ENCODE measurements around the gene POLR1A. TPM values are rescaled to one million over a fixed set of nuclear protein-coding genes. Genes with fewer than 3 reads are reported as not detected.

Gene POLR1A
- total and polyA plus RNA-seq, 2 experiments from 2014 or later: 6.3 to 19.0 TPM

DNA sequence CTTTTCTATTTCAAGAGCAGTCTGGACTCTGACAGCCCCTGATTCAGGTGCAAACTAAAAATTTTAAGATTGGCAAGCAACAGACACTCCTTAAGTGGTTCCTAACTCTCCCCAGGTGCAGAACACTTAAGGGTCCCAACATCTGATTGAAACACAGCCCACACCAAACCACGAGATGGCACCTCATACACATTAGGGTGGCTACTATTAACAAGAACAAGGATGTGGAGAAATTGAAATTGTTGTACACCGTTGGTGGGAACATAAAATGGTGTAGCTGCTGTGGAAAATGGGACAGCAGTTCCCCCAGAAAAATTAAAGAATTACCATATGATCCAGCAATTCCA is 82.3 kb downstream of the POLR1A start:
- TF ChIP-seq, protein P1, sequence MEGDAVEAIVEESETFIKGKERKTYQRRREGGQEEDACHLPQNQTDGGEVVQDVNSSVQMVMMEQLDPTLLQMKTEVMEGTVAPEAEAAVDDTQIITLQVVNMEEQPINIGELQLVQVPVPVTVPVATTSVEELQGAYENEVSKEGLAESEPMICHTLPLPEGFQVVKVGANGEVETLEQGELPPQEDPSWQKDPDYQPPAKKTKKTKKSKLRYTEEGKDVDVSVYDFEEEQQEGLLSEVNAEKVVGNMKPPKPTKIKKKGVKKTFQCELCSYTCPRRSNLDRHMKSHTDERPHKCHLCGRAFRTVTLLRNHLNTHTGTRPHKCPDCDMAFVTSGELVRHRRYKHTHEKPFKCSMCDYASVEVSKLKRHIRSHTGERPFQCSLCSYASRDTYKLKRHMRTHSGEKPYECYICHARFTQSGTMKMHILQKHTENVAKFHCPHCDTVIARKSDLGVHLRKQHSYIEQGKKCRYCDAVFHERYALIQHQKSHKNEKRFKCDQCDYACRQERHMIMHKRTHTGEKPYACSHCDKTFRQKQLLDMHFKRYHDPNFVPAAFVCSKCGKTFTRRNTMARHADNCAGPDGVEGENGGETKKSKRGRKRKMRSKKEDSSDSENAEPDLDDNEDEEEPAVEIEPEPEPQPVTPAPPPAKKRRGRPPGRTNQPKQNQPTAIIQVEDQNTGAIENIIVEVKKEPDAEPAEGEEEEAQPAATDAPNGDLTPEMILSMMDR (IDR thresholded peaks at IDR 0.05; ENCODE audit: poor library complexity): no peak
- no peak for TF ChIP-seq EZH2phosphoT487 (IDR thresholded peaks at IDR 0.05; ENCODE audit: low read depth, severe bottlenecking, unreplicated experiment)
- TF ChIP-seq EZH2 (IDR thresholded peaks at IDR 0.05; ENCODE audit: borderline replicate concordance): no peak
- 96% methylated on average over 2 of the region's 2 CpGs for WGBS (ENCODE audit: low lambda C conversion rate, missing lambda C conversion rate)
- Histone ChIP-seq H3K9me2 (replicated peaks; ENCODE audit: insufficient read depth) (no peaks in the 10 kb centered on the region), H3K4me3 (no peak overlapping the region), H4K20me1 (ENCODE audit: insufficient read depth, poor library complexity, severe bottlenecking) (no peaks in the 10 kb centered on the region), H3K4me2 (no peak overlapping the region), H3K27me3 (no peaks in the 10 kb centered on the region), H3K79me2 (no peaks in the 10 kb centered on the region), H3K4me1 (ENCODE audit: insufficient read depth) (no peaks in the 10 kb centered on the region), H3K27ac (no peak overlapping the region), H3K36me3 (replicated peaks; ENCODE audit: insufficient read depth, low read depth) (no peaks in the 10 kb centered on the region), H2AFZ (no peak overlapping the region), H3K9me3 (ENCODE audit: low read depth) (no peaks in the 10 kb centered on the region)
- DNase-seq (ENCODE audit: low spot score): no peak

DNA sequence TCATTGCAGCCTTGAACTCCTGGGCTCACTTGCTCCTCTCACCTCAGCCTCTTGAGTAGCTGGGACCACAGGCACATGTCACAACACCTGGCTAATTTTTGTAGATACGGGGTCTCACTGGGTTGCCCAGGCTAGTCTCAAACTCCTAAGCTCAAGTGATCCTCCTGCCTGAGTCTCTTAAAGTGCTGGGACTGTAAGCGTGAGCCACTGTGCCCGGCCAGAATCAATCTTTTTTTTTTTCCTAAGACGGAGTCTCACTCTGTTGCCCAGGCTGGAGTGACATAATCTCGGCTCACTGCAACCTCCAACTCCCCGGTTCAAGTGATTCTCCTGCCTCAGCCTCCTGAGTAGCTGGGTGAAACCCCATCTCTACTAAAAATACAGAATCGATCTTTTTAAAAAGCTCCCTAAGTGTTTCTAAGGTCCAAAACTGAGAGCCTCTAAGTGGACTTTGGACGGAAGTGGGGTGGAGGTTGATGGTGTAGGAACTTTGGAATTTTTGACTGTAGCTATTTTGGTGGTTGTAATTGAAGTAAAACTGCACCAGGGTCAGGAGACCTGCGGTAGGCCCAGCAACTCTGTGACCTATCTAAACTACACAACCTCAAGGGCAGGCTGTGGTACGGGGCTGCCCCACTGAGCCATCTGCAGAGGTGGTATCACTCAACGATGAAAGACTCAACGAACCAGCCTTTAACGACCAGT is 82.9 kb downstream of the POLR1A start:
- no peak for TF ChIP-seq EZH2phosphoT487 (IDR thresholded peaks at IDR 0.05; ENCODE audit: low read depth, severe bottlenecking, unreplicated experiment)
- no peak for TF ChIP-seq EZH2 (IDR thresholded peaks at IDR 0.05; ENCODE audit: borderline replicate concordance)
- TF ChIP-seq, protein P1 (IDR thresholded peaks at IDR 0.05; ENCODE audit: poor library complexity): no peak
- Histone ChIP-seq H3K36me3 (replicated peaks; ENCODE audit: insufficient read depth, low read depth) (no peaks in the 10 kb centered on the region), H3K9me2 (replicated peaks; ENCODE audit: insufficient read depth) (no peaks in the 10 kb centered on the region), H3K79me2 (no peaks in the 10 kb centered on the region), H2AFZ (no peak overlapping the region), H3K4me3 (no peak overlapping the region), H3K4me1 (ENCODE audit: insufficient read depth) (no peaks in the 10 kb centered on the region), H4K20me1 (ENCODE audit: insufficient read depth, poor library complexity, severe bottlenecking) (no peaks in the 10 kb centered on the region), H3K9me3 (ENCODE audit: low read depth) (no peaks in the 10 kb centered on the region), H3K27ac (no peak overlapping the region), H3K4me2 (no peak overlapping the region), H3K27me3 (no peaks in the 10 kb centered on the region)
- no peak for DNase-seq (ENCODE audit: low spot score)
- WGBS (ENCODE audit: low lambda C conversion rate, missing lambda C conversion rate): 88% methylated on average over 13 of the region's 13 CpGs

DNA sequence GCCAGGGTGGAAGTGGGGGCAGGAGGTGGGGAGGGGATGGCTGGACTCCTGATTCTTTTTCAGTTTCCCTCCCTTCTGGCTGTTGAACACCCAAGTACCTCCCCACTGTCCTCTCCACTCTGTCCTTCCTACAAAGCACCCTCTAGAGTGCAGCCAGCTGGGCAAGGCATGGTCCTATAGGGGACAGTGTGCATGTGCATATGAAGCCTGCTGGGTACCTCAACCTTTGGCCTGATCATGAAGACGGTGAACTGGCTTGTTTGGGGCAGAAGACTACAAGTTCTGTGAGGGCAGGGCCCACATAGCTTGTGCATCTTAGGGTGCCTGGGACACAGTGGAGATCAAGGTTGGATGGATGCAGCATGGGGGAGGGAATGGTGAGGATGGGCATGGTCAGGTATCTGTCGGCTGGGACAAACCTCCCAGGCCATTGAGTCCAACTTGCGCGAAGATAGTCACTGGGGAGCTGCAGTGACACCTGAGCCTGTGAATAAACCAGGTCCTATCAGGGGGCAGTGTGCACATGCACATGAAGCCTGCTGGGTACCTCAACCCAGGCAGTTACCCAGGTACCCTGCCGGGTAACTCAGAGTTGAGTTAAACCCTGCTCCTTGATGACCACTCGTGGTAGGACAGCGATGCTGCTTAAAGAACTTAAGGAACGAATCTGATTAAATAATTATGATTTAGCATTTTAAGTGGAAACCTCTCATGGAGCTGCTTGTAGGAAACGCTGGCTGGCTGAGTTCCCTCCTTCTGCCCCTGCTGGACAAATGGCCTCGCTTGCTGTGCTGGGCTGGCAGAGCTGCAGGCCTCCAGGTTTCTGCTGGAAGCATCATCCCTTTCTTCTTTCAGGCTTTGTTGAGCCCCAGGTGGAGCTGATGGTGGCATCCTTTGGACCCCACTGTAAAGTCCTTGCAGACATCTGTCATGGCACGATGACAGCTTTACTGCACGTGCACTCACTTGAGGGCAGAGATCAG is 84.0 kb downstream of the POLR1A start:
- Histone ChIP-seq H3K4me1 (ENCODE audit: insufficient read depth) (no peaks in the 10 kb centered on the region), H3K27ac (no peak overlapping the region), H3K27me3 (no peaks in the 10 kb centered on the region), H3K9me2 (replicated peaks; ENCODE audit: insufficient read depth) (no peaks in the 10 kb centered on the region), H3K4me3 (no peak overlapping the region), H2AFZ (no peak overlapping the region), H3K36me3 (replicated peaks; ENCODE audit: insufficient read depth, low read depth) (no peaks in the 10 kb centered on the region), H4K20me1 (ENCODE audit: insufficient read depth, poor library complexity, severe bottlenecking) (no peaks in the 10 kb centered on the region), H3K9me3 (ENCODE audit: low read depth) (no peaks in the 10 kb centered on the region), H3K4me2 (no peak overlapping the region), H3K79me2 (no peaks in the 10 kb centered on the region)
- 95% methylated on average over 12 of the region's 12 CpGs for WGBS (ENCODE audit: low lambda C conversion rate, missing lambda C conversion rate)
- no peak for TF ChIP-seq EZH2 (IDR thresholded peaks at IDR 0.05; ENCODE audit: borderline replicate concordance)
- TF ChIP-seq, protein P1 (IDR thresholded peaks at IDR 0.05; ENCODE audit: poor library complexity): no peak
- no peak for TF ChIP-seq EZH2phosphoT487 (IDR thresholded peaks at IDR 0.05; ENCODE audit: low read depth, severe bottlenecking, unreplicated experiment)
- DNase-seq (ENCODE audit: low spot score): no peak
